DOHH2 (cell line): ENCODE data around the gene CNTN5.

Experiments
- H3F3A ChIP-seq: fragments of 200-600 bp; sonication (generic), shearing (Covaris generic); 2 replicates; pipeline ENCODE4 v1.6.0; 2016; ENCODE audit warnings: antibody characterized with exemption, mild to moderate bottlenecking; ENCODE audit not compliant: control insufficient read depth, insufficient read depth
- H3K27ac ChIP-seq: fragments of 200-600 bp; sonication (generic); 2 replicates; pipeline ENCODE4 v1.5.1; 2014; ENCODE audit warnings: low read depth, mild to moderate bottlenecking, low read length, moderate library complexity
- H3K27me3 ChIP-seq: fragments of 200-600 bp; sonication (generic); 2 replicates; pipeline ENCODE4 v1.6.1; 2014; ENCODE audit warnings: mild to moderate bottlenecking, low read length, mixed read lengths; ENCODE audit not compliant: control insufficient read depth
- H3K36me3 ChIP-seq: fragments of 200-600 bp; sonication (generic); 2 replicates; pipeline ENCODE4 v1.6.1; 2014; ENCODE audit warnings: mild to moderate bottlenecking, low read length, moderate library complexity, mixed read lengths; ENCODE audit not compliant: control insufficient read depth
- H3K4me1 ChIP-seq: fragments of 200-600 bp; sonication (generic); 2 replicates; pipeline ENCODE4 v1.6.1; 2014; ENCODE audit warnings: mild to moderate bottlenecking, low read length, mixed read lengths; ENCODE audit not compliant: control insufficient read depth
- H3K4me2 ChIP-seq: fragments of 200-600 bp; sonication (generic); 2 replicates; pipeline ENCODE4 v1.6.0; 2014; ENCODE audit warnings: mild to moderate bottlenecking, low read length, moderate library complexity
- H3K4me3 ChIP-seq: fragments of 200-600 bp; sonication (generic); 2 replicates; pipeline ENCODE4 v1.5.1; 2014; ENCODE audit warnings: mild to moderate bottlenecking, low read length, mixed read lengths
- H3K79me2 ChIP-seq: fragments of 200-600 bp; sonication (generic); 2 replicates; pipeline ENCODE4 v1.6.1; 2014; ENCODE audit warnings: mild to moderate bottlenecking, low read length, mixed read lengths; ENCODE audit not compliant: control insufficient read depth
- H3K9me2 ChIP-seq: fragments of 200-600 bp; sonication (generic); replicated peaks from 2 replicates; pipeline ENCODE4 v1.6.1; 2014; ENCODE audit warnings: mild to moderate bottlenecking, low read length, mixed read lengths; ENCODE audit not compliant: control insufficient read depth
- H3K9me3 ChIP-seq: fragments of 200-600 bp; sonication (generic); 2 replicates; pipeline ENCODE4 v1.6.1; 2014; ENCODE audit warnings: antibody characterized with exemption, low read length, mixed read lengths; ENCODE audit not compliant: control insufficient read depth, insufficient read depth
- H4K20me1 ChIP-seq: fragments of 200-600 bp; sonication (generic); 2 replicates; pipeline ENCODE4 v1.6.0; 2014; ENCODE audit warnings: low read depth, mild to moderate bottlenecking, antibody characterized with exemption, low read length, moderate library complexity; ENCODE audit not compliant: control insufficient read depth, insufficient read depth
- EZH2phosphoT487 ChIP-seq: fragments of 200-600 bp; sonication (generic); IDR thresholded peaks from 2 replicates; pipeline ENCODE4 v1.6.1; 2017; ENCODE audit warnings: borderline replicate concordance, mild to moderate bottlenecking, antibody characterized with exemption, low read length, moderate library complexity, mixed read lengths
- TF ChIP-seq, protein P1 (sequence below): fragments of 200-600 bp; sonication (generic); IDR thresholded peaks from one replicate; pipeline ENCODE4 v1.5.1; 2014; ENCODE audit warnings: antibody characterized with exemption, mild to moderate bottlenecking, low read depth, low read length; ENCODE audit not compliant: poor library complexity, severe bottlenecking

CNTN5 gene

DNA sequence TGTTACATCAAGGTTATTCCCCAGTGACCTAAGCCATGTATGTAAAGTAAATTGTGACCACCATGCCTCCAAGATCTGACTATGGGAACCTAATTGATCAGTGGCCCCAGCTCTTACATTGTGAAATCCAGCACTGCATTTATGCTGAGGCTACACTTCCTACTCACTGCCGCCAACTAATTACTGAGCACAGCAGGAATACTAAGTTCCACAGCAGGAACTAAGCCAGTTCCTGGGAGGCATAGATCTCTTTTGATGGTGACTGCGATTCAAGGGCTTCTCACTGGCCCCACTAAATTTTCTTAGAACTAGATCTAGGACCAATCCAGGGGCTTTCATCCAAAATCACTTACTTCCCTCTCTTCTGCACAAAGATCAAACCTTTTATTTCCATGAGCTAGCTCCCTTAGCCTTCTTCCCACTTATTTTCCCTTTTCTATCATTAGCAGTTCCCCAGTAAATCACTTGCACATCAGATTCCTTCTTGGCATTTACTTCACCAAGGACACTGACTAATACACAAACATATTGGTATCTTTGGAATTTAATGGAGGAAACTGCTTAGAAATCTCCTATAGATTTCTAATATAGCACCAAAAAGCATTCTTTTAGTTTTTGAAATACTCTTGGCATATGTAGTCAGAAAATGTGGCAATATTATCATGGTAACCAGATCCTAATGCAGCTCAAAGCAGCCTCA lies 46.0 kb downstream of the CNTN5 start:
- H3K36me3 ChIP-seq: no peaks in the 10 kb centered on the region
- TF ChIP-seq EZH2phosphoT487: no peak
- TF ChIP-seq, protein P1, sequence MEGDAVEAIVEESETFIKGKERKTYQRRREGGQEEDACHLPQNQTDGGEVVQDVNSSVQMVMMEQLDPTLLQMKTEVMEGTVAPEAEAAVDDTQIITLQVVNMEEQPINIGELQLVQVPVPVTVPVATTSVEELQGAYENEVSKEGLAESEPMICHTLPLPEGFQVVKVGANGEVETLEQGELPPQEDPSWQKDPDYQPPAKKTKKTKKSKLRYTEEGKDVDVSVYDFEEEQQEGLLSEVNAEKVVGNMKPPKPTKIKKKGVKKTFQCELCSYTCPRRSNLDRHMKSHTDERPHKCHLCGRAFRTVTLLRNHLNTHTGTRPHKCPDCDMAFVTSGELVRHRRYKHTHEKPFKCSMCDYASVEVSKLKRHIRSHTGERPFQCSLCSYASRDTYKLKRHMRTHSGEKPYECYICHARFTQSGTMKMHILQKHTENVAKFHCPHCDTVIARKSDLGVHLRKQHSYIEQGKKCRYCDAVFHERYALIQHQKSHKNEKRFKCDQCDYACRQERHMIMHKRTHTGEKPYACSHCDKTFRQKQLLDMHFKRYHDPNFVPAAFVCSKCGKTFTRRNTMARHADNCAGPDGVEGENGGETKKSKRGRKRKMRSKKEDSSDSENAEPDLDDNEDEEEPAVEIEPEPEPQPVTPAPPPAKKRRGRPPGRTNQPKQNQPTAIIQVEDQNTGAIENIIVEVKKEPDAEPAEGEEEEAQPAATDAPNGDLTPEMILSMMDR: no peak
- H3K4me2 ChIP-seq: no peak overlapping the region
- H3K27me3 ChIP-seq: no peaks in the 10 kb centered on the region
- no peak overlapping the region for H3K4me3 ChIP-seq
- no peaks in the 10 kb centered on the region for H3K9me3 ChIP-seq
- H3K4me1 ChIP-seq: no peaks in the 10 kb centered on the region
- no peak overlapping the region for H3K27ac ChIP-seq
- no peaks in the 10 kb centered on the region for H3F3A ChIP-seq
- no peaks in the 10 kb centered on the region for H4K20me1 ChIP-seq
- no peaks in the 10 kb centered on the region for H3K79me2 ChIP-seq
- no peaks in the 10 kb centered on the region for H3K9me2 ChIP-seq

DNA sequence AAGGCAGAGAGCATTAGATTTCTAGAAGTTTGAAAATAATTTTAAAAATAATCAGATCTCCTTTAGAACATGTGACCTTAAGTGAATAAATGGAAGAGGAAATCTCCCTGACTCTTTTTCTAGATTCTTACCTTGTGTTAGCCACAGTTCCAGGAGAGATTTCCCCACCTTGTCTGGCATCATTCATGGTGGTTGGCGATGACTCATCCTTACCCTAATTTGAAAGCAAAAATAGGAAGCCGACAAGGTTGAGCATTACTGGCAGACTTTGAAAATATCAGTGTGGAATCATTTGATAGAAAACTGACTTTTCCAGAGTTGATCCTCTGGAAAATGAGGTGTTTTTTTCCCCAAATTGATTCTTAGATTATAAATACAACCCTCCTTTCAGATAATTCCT lies 48.1 kb downstream of the CNTN5 start:
- H3K4me2 ChIP-seq: no peak overlapping the region
- H3K4me1 ChIP-seq: no peaks in the 10 kb centered on the region
- H3K79me2 ChIP-seq: no peaks in the 10 kb centered on the region
- no peaks in the 10 kb centered on the region for H3F3A ChIP-seq
- no peaks in the 10 kb centered on the region for H3K36me3 ChIP-seq
- no peak overlapping the region for H3K27ac ChIP-seq
- H3K27me3 ChIP-seq: no peaks in the 10 kb centered on the region
- H3K9me2 ChIP-seq: no peaks in the 10 kb centered on the region
- TF ChIP-seq EZH2phosphoT487: no peak
- no peaks in the 10 kb centered on the region for H4K20me1 ChIP-seq
- H3K9me3 ChIP-seq: no peaks in the 10 kb centered on the region
- no peak overlapping the region for H3K4me3 ChIP-seq

DNA sequence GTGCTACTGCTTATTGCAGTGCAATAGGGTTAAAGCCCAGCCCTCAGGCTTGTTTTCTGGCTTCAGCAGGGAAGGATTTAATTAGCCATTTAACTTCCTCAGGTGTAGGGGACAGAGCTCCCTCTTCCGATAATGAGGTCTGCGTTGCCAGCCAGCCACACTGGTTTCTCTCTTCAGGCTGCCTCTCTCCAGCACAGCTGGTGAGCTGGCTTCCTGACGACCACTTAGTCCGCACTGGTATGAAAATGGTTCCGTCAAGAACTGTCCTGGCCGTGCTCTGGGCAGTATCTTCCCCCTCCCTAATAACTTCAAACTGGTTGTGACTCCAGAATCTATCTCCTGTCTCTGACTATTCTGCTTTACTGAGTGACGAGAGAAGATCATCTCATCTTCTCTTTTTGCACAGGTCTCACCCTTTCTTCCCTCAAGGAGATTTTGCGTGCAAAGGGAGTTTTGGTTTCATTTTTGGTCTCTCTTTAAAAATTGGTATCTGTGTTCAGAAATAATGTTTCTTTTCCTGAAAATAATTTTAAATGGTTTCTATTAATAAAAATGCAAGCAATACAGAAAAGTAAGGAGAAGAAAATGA lies 49.2 kb downstream of the CNTN5 start:
- no peak for TF ChIP-seq EZH2phosphoT487
- TF ChIP-seq, protein P1: no peak
- no peak overlapping the region for H3K27ac ChIP-seq
- no peaks in the 10 kb centered on the region for H3K9me3 ChIP-seq
- H3K36me3 ChIP-seq: no peaks in the 10 kb centered on the region
- no peak overlapping the region for H3K4me2 ChIP-seq
- no peaks in the 10 kb centered on the region for H3K79me2 ChIP-seq
- no peaks in the 10 kb centered on the region for H3K9me2 ChIP-seq
- no peak overlapping the region for H3K4me3 ChIP-seq
- H3K27me3 ChIP-seq: no peaks in the 10 kb centered on the region
- no peaks in the 10 kb centered on the region for H4K20me1 ChIP-seq
- H3K4me1 ChIP-seq: no peaks in the 10 kb centered on the region
- H3F3A ChIP-seq: no peaks in the 10 kb centered on the region

DNA sequence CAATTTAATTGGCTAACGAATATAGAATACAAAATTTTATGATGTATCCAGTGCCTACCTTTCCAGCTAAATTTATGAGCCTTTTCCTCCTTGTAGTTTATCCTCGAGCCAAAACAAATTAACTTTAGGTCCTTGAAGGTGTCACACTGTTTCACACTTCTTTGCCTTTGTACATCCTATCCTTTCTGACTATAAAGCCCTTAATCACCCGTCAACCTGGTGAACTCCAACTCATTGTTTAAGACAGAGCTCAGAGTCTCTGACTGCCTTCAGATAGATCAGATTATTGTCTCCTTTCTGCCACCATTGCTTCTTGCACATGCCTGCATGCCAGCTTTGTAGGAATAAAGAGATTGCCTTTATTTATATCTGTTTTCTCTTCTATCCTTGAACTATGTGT lies 58.8 kb downstream of the CNTN5 start:
- Histone ChIP-seq H3K9me3 (no peaks in the 10 kb centered on the region), H3K9me2 (no peaks in the 10 kb centered on the region), H3K4me2 (no peak overlapping the region), H3K4me1 (no peaks in the 10 kb centered on the region), H4K20me1 (no peaks in the 10 kb centered on the region), H3F3A (no peaks in the 10 kb centered on the region), H3K27me3 (no peaks in the 10 kb centered on the region), H3K79me2 (no peaks in the 10 kb centered on the region), H3K4me3 (no peak overlapping the region), H3K27ac (no peak overlapping the region), H3K36me3 (no peaks in the 10 kb centered on the region)
- TF ChIP-seq, protein P1: no peak
- TF ChIP-seq EZH2phosphoT487: no peak
